Upper lobe of left lung (tissue), 6 donors: ENCODE measurements around the gene SAPCD2. TPM values are rescaled to one million over a fixed set of nuclear protein-coding genes. Genes with fewer than 3 reads are reported as not detected.

Source experiments
- ATAC-seq, 2 donors: fragments of 200-7000 bp; cut with Tn5 transposase; one replicate each; pipeline ENCODE4 v1.9.1; 2022; ENCODE audit warnings: mild to moderate bottlenecking in 2 of 2, moderate library complexity in 2 of 2; ENCODE audit not compliant: low FRiP score in 2 of 2
- DNase-seq, 2 donors: peaks; one replicate each; pipeline ENCODE4 v3.0.0-alpha.2; 2019 to 2020
- H3K27ac ChIP-seq, 4 donors: fragments of 200-600 bp; sonication (generic); one replicate each; pipeline ENCODE4 v1.5.1; 2016 to 2019
- H3K27me3 ChIP-seq, 4 donors: fragments of 200-600 bp; sonication (generic); one replicate each; pipeline ENCODE4 v1.5.1; 2017 to 2019
- H3K36me3 ChIP-seq, 4 donors: fragments of 200-600 bp; sonication (generic); one replicate each; pipeline ENCODE4 v1.5.1; 2016 to 2019
- H3K4me1 ChIP-seq, 4 donors: fragments of 200-600 bp; sonication (generic); one replicate each; pipeline ENCODE4 v1.5.1; 2018 to 2019
- H3K4me3 ChIP-seq, 4 donors: fragments of 200-600 bp; sonication (generic); one replicate each; pipeline ENCODE4 v1.5.1; 2017 to 2019; ENCODE audit warnings: mild to moderate bottlenecking in 2 of 4, moderate library complexity in 1 of 4
- H3K9me3 ChIP-seq, 4 donors: fragments of 200-600 bp; sonication (generic); one replicate each; pipeline ENCODE4 v1.5.1; 2018 to 2019
- CTCF ChIP-seq, 6 experiments: fragments of 450-650 bp in 4 of 6; fragments of 200-600 bp in 2 of 6; sonication (generic) in 2 of 6; IDR thresholded peaks; one replicate each; pipeline ENCODE4 v1.5.1; 2016 to 2019; ENCODE audit warnings: antibody characterized with exemption in 6 of 6
- EP300 ChIP-seq, 4 donors: sonication (generic); formaldehyde crosslinking; IDR thresholded peaks; one replicate each; pipeline ENCODE4 v1.5.1; 2017; ENCODE audit warnings: antibody characterized with exemption in 4 of 4, control low read depth in 2 of 4
- POLR2A ChIP-seq, 4 donors: fragments of 450-650 bp; IDR thresholded peaks; one replicate each; pipeline ENCODE4 v1.5.1; 2016 to 2017; ENCODE audit warnings: antibody characterized with exemption in 4 of 4, mild to moderate bottlenecking in 2 of 4
- POLR2AphosphoS5 ChIP-seq, 2 donors: sonication (generic); formaldehyde crosslinking; IDR thresholded peaks; one replicate each; pipeline ENCODE4 v1.5.1; 2017; ENCODE audit warnings: antibody characterized with exemption in 2 of 2
- WGBS, 2 donors: methylation state at CpG; one replicate each; pipeline ENCODE4 v1.1.5; 2017 to 2018; 5-methylcytosine and 5-hydroxymethylcytosine counted together
- total RNA-seq, 6 donors: library from RNA; depleted of rRNA in 4 of 6; stranded (reverse); fragments of >200 nt in 4 of 6; gene quantifications; one replicate each; pipeline versions ENCODE4 v1.1.0 to v1.2.1, GENCODE V29; 2016 to 2021
- donor health status: DM: no; HTN: no; CAD: no; lungs with moderate emphysema.
- donor health status: DM: no; HTN: yes; CAD: no; lungs with severe emphysema.

Gene SAPCD2
- total RNA-seq, 6 donors from 2014 or later: 0.69 to 6.8 (median 1.4) TPM

- DNase-seq (peak in 1 of 2 donors; percentile 73), ATAC-seq (no peak)
- WGBS, 2 donors: 20 to 56% methylated on average over 5 to 16 of the region's 16 CpGs
- Histone ChIP-seq H3K9me3 (no peaks in the 10 kb centered on the region), H3K36me3 (peaks cover 0 to 35% (median 21%) of the 10 kb centered on the region in 4 donors), H3K27me3 (peaks cover 0 to 20% (median 2%) of the 10 kb centered on the region in 4 donors), H3K4me1 (peaks cover 31 to 47% (median 38%) of the 10 kb centered on the region in 4 donors), H3K4me3 (peak overlapping the region; percentile 1 to 25 (median 11)), H3K27ac (peak overlapping the region; percentile 30 to 79 (median 66))
- TF ChIP-seq POLR2AphosphoS5 (IDR thresholded peaks at IDR 0.05): no peak
- TF ChIP-seq EP300 (IDR thresholded peaks at IDR 0.05): peak in 1 of 4 donors; percentile 8
These were observed 29.2 kb downstream of the SAPCD2 start for GRCh38 chr9:137041124-137041523.

GRCh38 chr9:137040568-137040967, 29.8 kb downstream of the SAPCD2 start:
- 77 to 83% methylated on average over 9 to 21 of the region's 23 CpGs for WGBS, 2 donors
- Histone ChIP-seq H3K27ac (peak overlapping the region; percentile 30 to 79 (median 66)), H3K27me3 (peaks cover 0 to 16% (median 2%) of the 10 kb centered on the region in 4 donors), H3K4me3 (peak overlapping the region in 3 of 4 donors; percentile 7 to 25 (median 15)), H3K36me3 (peaks cover 0 to 35% (median 21%) of the 10 kb centered on the region in 4 donors), H3K9me3 (no peaks in the 10 kb centered on the region), H3K4me1 (peaks cover 29 to 43% (median 35%) of the 10 kb centered on the region in 4 donors)
- peak in 1 of 2 donors; percentile 73 for DNase-seq
- TF ChIP-seq POLR2A (IDR thresholded peaks at IDR 0.05): no peak
- ATAC-seq: no peak

- H3K27me3 ChIP-seq: peaks cover 0 to 10% (median under 1%) of the 10 kb centered on the region in 4 donors
- DNase-seq: peak in 1 of 2 donors; percentile 77
- peaks cover 0 to 35% (median 21%) of the 10 kb centered on the region in 4 donors for H3K36me3 ChIP-seq
- WGBS, 2 donors: 87 to 96% methylated on average over 18 to 32 of the region's 32 CpGs
- no peaks in the 10 kb centered on the region for H3K9me3 ChIP-seq
- H3K4me1 ChIP-seq: peaks cover 29 to 43% (median 35%) of the 10 kb centered on the region in 4 donors
- no peak for ATAC-seq
- TF ChIP-seq CTCF (IDR thresholded peaks at IDR 0.05): no peak
- H3K27ac ChIP-seq: peak overlapping the region in 2 of 4 donors; percentile 77 to 79
- H3K4me3 ChIP-seq: no peak overlapping the region
These were observed 30.6 kb downstream of the SAPCD2 start for GRCh38 chr9:137039611-137040366.

- H3K27me3 ChIP-seq: peaks cover 0 to 1% (median 0%) of the 10 kb centered on the region in 4 donors
- no peak overlapping the region for H3K27ac ChIP-seq
- no peak for TF ChIP-seq EP300 (IDR thresholded peaks at IDR 0.05)
- no peak for TF ChIP-seq CTCF (IDR thresholded peaks at IDR 0.05)
- TF ChIP-seq POLR2AphosphoS5 (IDR thresholded peaks at IDR 0.05): no peak
- no peak for TF ChIP-seq POLR2A (IDR thresholded peaks at IDR 0.05)
- no peak for DNase-seq
- H3K9me3 ChIP-seq: no peaks in the 10 kb centered on the region
- H3K4me3 ChIP-seq: no peak overlapping the region
- H3K4me1 ChIP-seq: peaks cover 25 to 42% (median 36%) of the 10 kb centered on the region in 4 donors
- ATAC-seq: no peak
- H3K36me3 ChIP-seq: peaks cover 0 to 35% (median 21%) of the 10 kb centered on the region in 4 donors
- 84 to 87% methylated on average over 9 of the region's 9 CpGs for WGBS, 2 donors
These were observed 31.4 kb downstream of the SAPCD2 start for GRCh38 chr9:137038916-137039315.

GRCh38 chr9:137037483-137037882, 32.9 kb downstream of the SAPCD2 start:
- Histone ChIP-seq H3K36me3 (peaks cover 0 to 35% (median 21%) of the 10 kb centered on the region in 4 donors), H3K27me3 (no peaks in the 10 kb centered on the region), H3K4me1 (peaks cover 20 to 38% (median 34%) of the 10 kb centered on the region in 4 donors), H3K4me3 (no peak overlapping the region), H3K9me3 (no peaks in the 10 kb centered on the region), H3K27ac (no peak overlapping the region)
- no peak for DNase-seq
- 84 to 90% methylated on average over 10 of the region's 10 CpGs for WGBS, 2 donors
- TF ChIP-seq POLR2AphosphoS5 (IDR thresholded peaks at IDR 0.05) (no peak), CTCF (IDR thresholded peaks at IDR 0.05) (no peak), POLR2A (IDR thresholded peaks at IDR 0.05) (no peak), EP300 (IDR thresholded peaks at IDR 0.05) (no peak)
- ATAC-seq: no peak
